ENCODE results near the gene CYP21A2. TPM values are rescaled to one million over a fixed set of nuclear protein-coding genes. Genes with fewer than 3 reads are reported as not detected.
"Not testable (repeated sequence)": the region's sequence is repeated elsewhere in the genome, so short reads cannot be mapped to it uniquely, and the experiment has no call there.

The CYP21A2 gene
- total RNA-seq, 1 experiment from 2014 or later: not detected

- DNase-seq (ENCODE audit: low spot score): not testable (repeated sequence)
Measured at GRCh38 chr6:32052626-32053025, 14.4 kb downstream of the CYP21A2 start.

DNA sequence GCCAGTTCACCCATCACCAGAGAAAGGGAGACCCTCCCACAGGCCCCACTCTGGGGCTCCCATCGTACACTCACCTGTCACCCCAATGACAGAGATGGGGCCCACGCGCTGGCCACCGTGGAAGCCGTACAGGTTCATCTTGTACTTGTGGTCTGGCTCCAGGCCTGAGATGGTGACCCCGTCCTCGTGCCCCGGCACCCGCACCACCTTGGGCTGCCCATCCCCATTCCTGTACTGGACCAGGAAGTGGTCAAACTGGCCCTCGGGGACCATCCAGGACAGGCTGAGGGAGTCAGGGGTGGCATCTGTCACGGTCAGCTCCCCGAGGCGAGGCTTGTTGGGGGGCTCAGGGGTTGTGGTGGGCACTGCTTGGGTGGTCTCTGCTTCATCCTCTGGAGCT, 15.1 kb downstream of the CYP21A2 start:
- DNase-seq (ENCODE audit: low spot score): not testable (repeated sequence)

DNA sequence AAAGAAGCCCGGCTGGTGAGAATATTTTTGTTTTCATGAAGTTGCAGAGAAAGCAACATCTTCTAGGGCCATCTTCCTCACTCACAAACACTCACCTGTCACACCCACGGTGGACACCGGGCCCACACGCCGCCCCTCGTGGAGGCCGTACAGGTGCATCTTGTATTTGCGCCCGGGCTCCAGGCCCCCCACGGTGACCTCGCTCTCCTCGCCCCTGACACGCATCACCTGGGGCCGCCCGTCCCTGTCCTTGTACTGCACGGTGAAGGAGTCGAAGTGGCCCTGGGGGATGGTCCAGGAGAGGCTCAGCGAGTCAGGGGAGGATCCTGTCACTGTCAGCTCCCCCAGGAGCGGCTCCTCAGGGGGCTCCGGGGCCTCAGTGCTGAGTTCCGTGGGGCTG, 17.5 kb downstream of the CYP21A2 start:
- DNase-seq (ENCODE audit: low spot score): not testable (repeated sequence)

- DNase-seq (ENCODE audit: low spot score): no peak
Measured at GRCh38 chr6:32056254-32056653, 18.0 kb downstream of the CYP21A2 start.

GRCh38 chr6:32057966-32058365, 19.8 kb downstream of the CYP21A2 start:
- DNase-seq (ENCODE audit: low spot score): no peak

DNA sequence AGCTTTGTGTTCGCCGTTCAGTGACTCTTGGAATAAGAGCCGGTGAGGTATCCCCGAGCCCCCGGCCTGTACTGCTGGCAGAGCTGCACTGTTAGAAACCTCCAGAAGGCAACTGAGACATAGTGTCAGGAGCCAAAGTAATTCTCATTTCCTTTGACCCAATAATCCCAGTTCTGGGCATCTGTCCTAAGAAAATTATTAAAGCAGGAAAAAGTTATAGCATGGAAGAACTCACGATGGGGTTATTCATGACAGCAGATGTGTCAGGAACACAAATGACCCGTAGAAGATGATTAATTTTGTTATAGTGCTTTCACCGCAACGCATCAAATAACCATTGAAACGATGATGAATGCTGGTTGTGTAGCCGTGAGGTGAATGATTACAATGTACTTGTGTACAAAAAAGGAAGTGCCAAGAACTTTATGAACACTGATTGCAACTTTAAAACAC, 20.3 kb downstream of the CYP21A2 start:
- no peak for DNase-seq (ENCODE audit: low spot score)

GRCh38 chr6:32060966-32061655, 22.9 kb downstream of the CYP21A2 start:
- no peak for DNase-seq (ENCODE audit: low spot score)

GRCh38 chr6:32064706-32065105, 26.5 kb downstream of the CYP21A2 start:
- DNase-seq (ENCODE audit: low spot score): no peak

- DNase-seq (ENCODE audit: low spot score): not testable (repeated sequence)
Measured at GRCh38 chr6:32067521-32067920, 29.3 kb downstream of the CYP21A2 start.

DNA sequence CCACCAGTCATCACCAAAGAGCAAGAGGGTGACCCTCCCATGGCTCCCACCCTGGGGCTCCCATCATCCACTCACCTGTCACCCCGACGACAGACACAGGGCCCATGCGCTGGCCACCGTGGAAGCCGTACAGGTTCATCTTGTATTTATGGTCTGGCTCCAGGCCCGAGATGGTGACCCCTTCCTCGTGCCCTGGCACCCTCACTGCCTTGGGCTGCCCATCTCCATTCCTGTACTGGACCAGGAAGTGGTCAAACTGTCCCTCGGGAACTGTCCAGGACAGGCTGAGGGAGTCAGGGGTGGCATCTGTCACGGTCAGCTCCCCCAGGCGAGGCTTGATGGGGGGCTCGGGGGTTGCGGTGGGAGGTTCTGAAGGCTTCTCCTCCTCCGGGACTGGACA, 30.1 kb downstream of the CYP21A2 start:
- DNase-seq (ENCODE audit: low spot score): not testable (repeated sequence)

DNA sequence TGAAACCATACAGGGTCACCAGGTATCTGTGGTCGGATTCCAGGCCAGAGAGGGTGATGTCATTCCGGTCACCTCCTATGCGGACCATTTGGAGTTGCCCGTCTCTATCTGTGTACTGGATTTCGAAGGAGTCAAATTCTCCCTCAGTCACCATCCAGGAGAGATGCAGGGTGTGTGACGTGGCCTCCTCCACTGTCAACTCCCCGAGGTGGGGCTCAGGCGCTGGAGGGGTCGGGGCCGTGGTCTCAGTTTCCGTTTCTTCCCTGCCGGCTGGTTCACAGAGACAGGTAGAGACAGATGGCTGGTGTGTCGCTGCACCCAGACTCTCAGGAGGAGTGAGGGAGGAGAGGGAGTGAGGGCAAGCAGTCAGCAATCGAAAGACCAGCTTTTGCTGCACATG, 30.7 kb downstream of the CYP21A2 start:
- no peak for DNase-seq (ENCODE audit: low spot score)

GRCh38 chr6:32069460-32069859, 31.2 kb downstream of the CYP21A2 start:
- DNase-seq (ENCODE audit: low spot score): no peak

GRCh38 chr6:32069878-32070515, 31.8 kb downstream of the CYP21A2 start:
- DNase-seq (ENCODE audit: low spot score): no peak

GRCh38 chr6:32070814-32071543, 32.8 kb downstream of the CYP21A2 start:
- no peak for DNase-seq (ENCODE audit: low spot score)

DNA sequence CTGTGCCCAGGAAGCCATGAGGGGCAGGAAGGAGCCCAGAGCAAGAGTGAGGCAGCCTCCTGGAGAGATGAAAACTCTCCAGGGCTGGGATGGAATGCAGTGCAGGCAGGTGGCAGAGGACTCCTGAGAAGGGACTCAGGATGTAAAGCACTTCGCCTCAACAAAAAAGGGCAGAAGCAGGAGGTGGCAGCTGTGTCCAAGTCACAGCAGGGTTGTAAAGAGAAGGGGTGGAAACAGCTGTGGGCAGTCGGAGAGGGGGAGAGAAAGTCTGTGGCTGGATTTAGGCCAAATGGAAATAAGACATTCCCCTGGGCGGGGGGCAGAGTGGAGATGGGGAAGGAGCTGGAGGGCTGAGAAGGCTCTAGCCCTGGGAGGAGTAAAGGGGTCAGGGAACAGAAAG, 34.9 kb downstream of the CYP21A2 start:
- DNase-seq (ENCODE audit: low spot score): no peak

DNA sequence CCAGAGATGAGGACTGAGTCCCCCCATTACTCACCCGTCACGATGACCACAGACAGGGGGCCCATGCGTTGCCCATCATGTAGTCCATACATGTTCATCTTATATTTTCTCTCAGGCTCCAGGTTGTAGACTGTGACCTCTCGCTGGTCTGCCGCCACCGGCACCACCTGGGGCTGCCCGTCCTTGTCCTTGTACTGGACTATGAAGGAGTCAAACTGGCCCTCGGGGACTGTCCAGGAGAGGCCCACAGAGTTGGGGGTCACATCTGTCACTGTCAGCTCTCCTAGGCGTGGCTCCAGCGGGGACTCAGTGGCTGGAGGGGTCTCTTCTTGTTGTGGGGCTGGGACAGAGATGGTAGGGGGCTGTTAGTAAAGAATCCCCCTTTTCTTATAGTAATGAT, 35.4 kb downstream of the CYP21A2 start:
- no peak for DNase-seq (ENCODE audit: low spot score)

GRCh38 chr6:32074996-32075532, 36.8 kb downstream of the CYP21A2 start:
- no peak for DNase-seq (ENCODE audit: low spot score)

DNA sequence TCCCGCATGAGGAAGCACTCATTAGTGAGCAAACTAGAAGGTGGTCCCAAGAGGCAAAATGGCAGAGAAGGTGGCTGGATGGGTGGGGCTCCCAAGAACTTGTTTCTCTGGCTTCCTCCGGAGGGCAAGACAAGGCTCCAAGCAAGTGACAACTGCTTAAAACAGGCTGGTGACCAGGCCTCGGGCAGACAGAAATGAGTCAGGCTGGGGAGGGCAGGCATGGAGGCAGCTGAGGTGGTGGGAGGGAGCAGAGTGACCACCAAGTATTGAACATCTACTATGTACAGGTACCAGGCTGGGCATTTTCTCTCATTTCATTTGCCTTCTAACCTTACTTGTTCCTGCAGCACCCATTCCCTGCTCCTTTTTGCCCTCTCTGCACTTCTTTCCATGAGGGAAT, 37.6 kb downstream of the CYP21A2 start:
- no peak for DNase-seq (ENCODE audit: low spot score)

DNA sequence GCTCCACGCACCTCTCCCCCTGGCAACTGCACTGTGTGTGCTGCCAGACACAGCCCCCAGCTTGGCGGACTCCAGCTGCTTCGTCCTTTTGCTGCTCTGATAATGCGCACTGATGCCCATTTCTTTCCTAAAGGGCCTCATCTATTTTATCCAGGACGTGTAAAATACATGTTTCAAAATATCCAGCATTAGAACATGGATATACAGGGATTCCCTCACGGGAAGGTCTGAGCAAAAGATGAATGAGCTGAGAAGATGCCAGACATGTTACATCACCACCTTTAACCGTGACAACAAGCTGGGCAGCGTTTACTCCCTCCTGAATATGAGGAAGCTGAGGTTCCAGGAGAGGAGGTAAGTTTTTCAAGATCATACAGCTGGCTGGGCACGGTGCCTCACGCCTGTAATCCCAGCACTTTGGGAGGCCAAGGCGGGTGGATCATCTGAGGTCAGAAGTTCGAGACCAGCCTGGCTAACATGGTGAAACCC, 38.1 kb downstream of the CYP21A2 start:
- no peak for DNase-seq (ENCODE audit: low spot score)

- DNase-seq (ENCODE audit: low spot score): no peak
Measured at GRCh38 chr6:32079566-32080290, 41.5 kb downstream of the CYP21A2 start.

DNA sequence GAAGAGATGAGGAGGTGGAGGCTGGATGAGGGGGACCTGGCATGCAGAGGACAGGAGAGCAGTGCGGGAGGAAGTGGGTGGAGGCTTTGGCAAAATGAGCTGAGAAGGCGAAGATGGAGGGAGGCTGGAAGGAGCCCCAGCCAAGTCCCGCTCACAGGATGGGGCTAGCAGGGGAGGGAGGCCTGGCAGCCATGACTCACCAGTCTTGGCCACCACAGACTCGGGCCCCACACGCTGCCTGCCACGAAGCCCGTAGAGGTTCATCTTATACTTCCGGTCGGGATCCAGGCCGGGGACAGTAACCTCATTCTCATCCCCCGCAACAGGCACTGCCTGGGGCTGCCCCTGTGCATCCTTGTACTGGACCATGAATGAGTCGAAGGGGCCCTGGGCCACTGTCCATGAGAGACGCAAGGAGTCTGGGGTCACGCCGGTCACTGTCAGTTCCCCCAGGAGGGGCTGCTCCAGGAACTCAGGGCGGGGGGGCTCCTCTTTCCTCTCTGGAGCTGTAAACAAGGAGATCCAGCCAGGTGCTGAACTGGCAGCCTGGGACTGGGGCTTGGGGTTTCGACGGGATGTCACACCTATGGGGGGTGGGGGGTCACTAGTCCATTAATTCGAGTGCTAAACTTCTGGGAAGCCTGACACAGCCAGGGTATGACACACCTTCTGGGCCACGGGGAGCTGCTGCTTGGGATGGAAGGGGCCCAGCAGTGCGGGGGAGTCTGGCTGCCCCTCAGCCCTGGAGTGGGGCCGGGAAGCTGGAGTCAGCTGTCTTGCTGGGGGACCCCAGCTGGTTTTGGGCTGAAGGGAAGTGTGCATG, 43.2 kb downstream of the CYP21A2 start:
- DNase-seq (ENCODE audit: low spot score): no peak

All from HT-29 (cell line).